Ishikawa (cell line): ENCODE results near the gene NPR1.

Source experiments
- RAD21 ChIP-seq: IDR thresholded peaks from 2 replicates; pipeline ENCODE4 v1.6.1; 2012; ENCODE audit warnings: low read depth
- TF ChIP-seq, protein P1 (sequence below): IDR thresholded peaks from 2 replicates; pipeline ENCODE4 v1.6.1; 2012; ENCODE audit warnings: low read depth, mild to moderate bottlenecking

DNA sequence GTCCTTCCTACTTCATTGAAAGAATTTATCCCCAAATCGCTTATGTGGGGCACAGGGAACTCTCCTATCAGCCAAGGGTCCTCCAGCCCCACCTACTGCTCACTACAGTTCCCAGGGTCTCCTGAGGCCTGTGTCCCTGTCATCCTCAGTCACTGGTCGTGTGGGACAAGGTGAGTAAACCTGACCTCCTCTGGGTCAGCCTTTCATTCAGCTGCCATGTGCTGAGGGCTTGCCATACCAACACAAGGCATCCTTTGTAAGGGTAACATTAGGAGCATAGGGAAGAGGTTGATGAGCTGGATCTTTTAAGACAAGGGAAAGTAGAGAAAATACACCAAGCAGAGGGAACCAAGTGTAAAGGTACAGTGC is 31.2 kb upstream of the NPR1 start:
- TF ChIP-seq RAD21, result no peak
- TF ChIP-seq, protein P1, sequence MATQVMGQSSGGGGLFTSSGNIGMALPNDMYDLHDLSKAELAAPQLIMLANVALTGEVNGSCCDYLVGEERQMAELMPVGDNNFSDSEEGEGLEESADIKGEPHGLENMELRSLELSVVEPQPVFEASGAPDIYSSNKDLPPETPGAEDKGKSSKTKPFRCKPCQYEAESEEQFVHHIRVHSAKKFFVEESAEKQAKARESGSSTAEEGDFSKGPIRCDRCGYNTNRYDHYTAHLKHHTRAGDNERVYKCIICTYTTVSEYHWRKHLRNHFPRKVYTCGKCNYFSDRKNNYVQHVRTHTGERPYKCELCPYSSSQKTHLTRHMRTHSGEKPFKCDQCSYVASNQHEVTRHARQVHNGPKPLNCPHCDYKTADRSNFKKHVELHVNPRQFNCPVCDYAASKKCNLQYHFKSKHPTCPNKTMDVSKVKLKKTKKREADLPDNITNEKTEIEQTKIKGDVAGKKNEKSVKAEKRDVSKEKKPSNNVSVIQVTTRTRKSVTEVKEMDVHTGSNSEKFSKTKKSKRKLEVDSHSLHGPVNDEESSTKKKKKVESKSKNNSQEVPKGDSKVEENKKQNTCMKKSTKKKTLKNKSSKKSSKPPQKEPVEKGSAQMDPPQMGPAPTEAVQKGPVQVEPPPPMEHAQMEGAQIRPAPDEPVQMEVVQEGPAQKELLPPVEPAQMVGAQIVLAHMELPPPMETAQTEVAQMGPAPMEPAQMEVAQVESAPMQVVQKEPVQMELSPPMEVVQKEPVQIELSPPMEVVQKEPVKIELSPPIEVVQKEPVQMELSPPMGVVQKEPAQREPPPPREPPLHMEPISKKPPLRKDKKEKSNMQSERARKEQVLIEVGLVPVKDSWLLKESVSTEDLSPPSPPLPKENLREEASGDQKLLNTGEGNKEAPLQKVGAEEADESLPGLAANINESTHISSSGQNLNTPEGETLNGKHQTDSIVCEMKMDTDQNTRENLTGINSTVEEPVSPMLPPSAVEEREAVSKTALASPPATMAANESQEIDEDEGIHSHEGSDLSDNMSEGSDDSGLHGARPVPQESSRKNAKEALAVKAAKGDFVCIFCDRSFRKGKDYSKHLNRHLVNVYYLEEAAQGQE, result no peak
